ENCODE measurements around the gene SCMH1.

DNA sequence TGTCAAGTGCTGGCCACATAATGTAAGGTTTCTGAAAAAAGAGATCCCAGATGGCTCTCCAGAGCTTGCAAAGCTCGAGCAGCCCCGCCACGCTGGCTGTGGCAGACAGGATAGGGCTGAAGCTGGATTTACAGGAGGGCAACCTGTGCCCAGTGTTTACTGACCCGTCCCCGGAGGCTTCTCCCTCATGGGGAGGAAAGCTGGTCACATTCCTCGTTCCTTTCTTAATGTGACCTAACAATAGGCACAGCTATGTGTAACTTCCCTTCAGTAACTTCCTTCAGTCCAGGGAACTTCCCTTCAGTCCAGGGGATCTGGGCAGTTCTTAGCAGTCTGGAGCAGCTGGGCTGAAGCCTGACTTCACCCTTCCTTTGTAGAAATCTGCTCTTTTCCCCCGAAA is 228.3 kb downstream of the SCMH1 start:
- TF ChIP-seq POLR2A (IDR thresholded peaks at IDR 0.05; ENCODE audit: low read length) (no peak), GATA1 (IDR thresholded peaks at IDR 0.05; ENCODE audit: low read depth, low read length) (no peak)
